ENCODE data around the gene EXOC6B. TPM values are rescaled to one million over a fixed set of nuclear protein-coding genes. Genes with fewer than 3 reads are reported as not detected.
A peak's percentile ranks its signal among the peaks of the same experiment; 100 is the strongest.

Gene EXOC6B
- total RNA-seq, 1 donor from 2014 or later = 139 TPM

DNA sequence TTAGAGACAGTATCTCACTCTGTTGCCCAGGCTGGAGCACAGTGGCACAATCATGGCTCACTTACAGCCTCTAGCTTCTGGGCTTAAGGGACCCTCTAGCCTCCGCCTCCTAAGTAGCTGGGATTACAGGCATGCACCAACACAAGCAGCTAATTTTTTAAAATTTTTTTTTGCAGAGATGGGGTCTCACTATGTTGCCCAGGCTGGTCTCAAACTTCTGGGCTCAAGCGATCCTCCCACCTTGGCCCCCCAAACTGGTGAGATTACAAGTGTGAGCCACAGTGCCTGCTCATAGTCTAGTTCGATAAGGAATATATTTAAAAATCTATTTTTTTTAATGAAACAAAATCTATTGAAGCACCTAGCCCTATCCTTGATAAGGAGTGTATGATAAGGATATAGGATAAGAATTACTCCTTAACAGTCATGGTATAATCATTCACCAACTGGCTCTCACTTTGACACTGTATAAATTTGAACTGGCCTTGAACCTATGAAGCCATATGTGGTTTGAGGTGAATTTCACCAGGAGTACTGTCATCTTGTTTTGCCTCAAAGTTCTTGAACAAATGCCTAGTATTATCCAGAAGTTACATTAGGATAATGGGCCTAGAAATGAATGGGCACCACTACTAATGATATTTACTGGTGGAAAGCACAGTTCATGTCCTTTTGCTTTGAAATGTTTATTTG lies 71.1 kb downstream of the EXOC6B start:
- H3K9me3 ChIP-seq (replicated peaks) = no peaks in the 10 kb centered on the region
- no peak overlapping the region for H3K4me3 ChIP-seq
- intact Hi-C loops (cut with micrococcal nuclease) = no loop called here
- TF ChIP-seq CTCF (IDR thresholded peaks at IDR 0.05; ENCODE audit: borderline replicate concordance) = no peak
- H3K36me3 ChIP-seq = no peaks in the 10 kb centered on the region
- H3K27me3 ChIP-seq (ENCODE audit: low read depth) = no peaks in the 10 kb centered on the region
- H3K27ac ChIP-seq (replicated peaks) = peak overlapping the region; percentile 76
- H3K4me1 ChIP-seq = peaks cover 83% of the 10 kb centered on the region
- DNase-seq = no peak

DNA sequence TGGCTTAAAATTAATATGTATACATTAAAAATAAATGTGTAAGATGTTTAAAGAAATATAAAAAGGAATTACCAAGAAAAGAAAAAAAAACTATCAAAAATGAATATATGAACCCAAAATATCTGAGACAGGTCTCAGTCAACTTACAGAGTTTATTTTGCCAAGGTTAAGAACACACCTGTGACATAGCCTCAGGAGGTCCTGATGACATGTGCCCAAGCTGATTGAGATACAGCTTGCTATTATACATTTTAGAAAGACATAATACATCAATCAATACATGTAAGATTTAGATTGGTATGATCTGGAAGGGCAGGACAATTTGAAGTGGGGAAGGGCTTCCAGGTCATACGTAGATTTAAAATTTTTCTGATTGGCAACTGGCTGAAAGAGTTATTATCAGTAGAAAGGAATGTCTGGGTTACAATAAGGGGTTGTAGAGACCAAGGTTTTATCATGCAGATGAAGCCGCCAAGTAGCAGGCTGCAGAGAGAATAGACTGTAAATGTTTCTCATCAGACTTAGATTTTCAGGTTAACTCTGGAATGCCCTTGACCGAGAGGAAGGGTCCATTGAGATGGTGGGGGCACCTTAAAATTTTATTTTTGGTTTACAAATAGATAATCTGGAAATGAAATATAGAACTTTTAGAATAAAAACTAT lies 74.7 kb downstream of the EXOC6B start:
- H3K9me3 ChIP-seq (replicated peaks) = no peaks in the 10 kb centered on the region
- no peaks in the 10 kb centered on the region for H3K27me3 ChIP-seq (ENCODE audit: low read depth)
- H3K4me1 ChIP-seq = peaks cover 80% of the 10 kb centered on the region
- intact Hi-C loops (cut with micrococcal nuclease) = no loop called here
- H3K4me3 ChIP-seq = no peak overlapping the region
- no peak for TF ChIP-seq CTCF (IDR thresholded peaks at IDR 0.05; ENCODE audit: borderline replicate concordance)
- DNase-seq = no peak
- no peaks in the 10 kb centered on the region for H3K36me3 ChIP-seq
- no peak overlapping the region for H3K27ac ChIP-seq (replicated peaks)

DNA sequence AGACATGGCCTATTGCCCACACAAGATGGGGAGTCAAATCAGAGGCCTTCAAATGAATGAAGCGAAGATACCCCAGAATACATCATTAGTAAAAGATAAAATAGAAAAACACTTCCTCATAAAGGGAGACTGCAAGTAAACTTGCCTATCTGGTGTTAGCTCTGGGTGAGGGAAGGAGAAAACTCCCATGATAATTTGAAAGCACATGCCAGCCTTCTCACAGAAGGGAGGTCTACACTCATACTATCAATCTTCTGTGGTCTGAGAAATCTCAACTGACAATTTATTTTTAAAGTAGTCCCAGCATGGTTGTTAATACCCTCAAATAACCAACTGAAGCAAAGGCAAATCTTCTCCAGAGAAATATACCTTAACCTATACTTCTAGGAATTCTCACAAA lies 75.4 kb downstream of the EXOC6B start:
- intact Hi-C loops (cut with micrococcal nuclease) = no loop called here
- H3K36me3 ChIP-seq = no peaks in the 10 kb centered on the region
- H3K9me3 ChIP-seq (replicated peaks) = no peaks in the 10 kb centered on the region
- no peak for DNase-seq
- no peak for TF ChIP-seq CTCF (IDR thresholded peaks at IDR 0.05; ENCODE audit: borderline replicate concordance)
- H3K27ac ChIP-seq (replicated peaks) = no peak overlapping the region
- no peaks in the 10 kb centered on the region for H3K27me3 ChIP-seq (ENCODE audit: low read depth)
- H3K4me3 ChIP-seq = no peak overlapping the region
- H3K4me1 ChIP-seq = peaks cover 79% of the 10 kb centered on the region

GRCh38 chr2:72747344-72747743 lies 78.5 kb downstream of the EXOC6B start:
- intact Hi-C loops (cut with micrococcal nuclease) = no loop called here
- Histone ChIP-seq H3K4me3 (no peak overlapping the region), H3K9me3 (replicated peaks) (no peaks in the 10 kb centered on the region), H3K27me3 (ENCODE audit: low read depth) (no peaks in the 10 kb centered on the region), H3K4me1 (peaks cover 77% of the 10 kb centered on the region), H3K36me3 (no peaks in the 10 kb centered on the region), H3K27ac (replicated peaks) (no peak overlapping the region)
- TF ChIP-seq CTCF (IDR thresholded peaks at IDR 0.05; ENCODE audit: borderline replicate concordance) = no peak
- DNase-seq = no peak

GRCh38 chr2:72745679-72746368 lies 80.0 kb downstream of the EXOC6B start:
- Histone ChIP-seq H3K36me3 (peaks cover 5% of the 10 kb centered on the region), H3K9me3 (replicated peaks) (no peaks in the 10 kb centered on the region), H3K4me3 (no peak overlapping the region), H3K27me3 (ENCODE audit: low read depth) (no peaks in the 10 kb centered on the region), H3K4me1 (peaks cover 63% of the 10 kb centered on the region), H3K27ac (replicated peaks) (no peak overlapping the region)
- DNase-seq = no peak
- intact Hi-C loops (cut with micrococcal nuclease) = no loop called here
- TF ChIP-seq CTCF (IDR thresholded peaks at IDR 0.05; ENCODE audit: borderline replicate concordance) = peak; percentile 77

Data from left ventricle myocardium inferior (tissue), 1 donor.